GM21381 (cell line): ENCODE measurements around the gene TRAPPC10.
A peak's percentile ranks its signal among the peaks of the same experiment; 100 is the strongest.

Experiments used
- ATAC-seq: cut with Tn5 transposase; IDR thresholded peaks from one replicate; pipeline ENCODE4 v1.9.1; 2021; ENCODE audit warnings: mild to moderate bottlenecking, moderate library complexity; ENCODE audit not compliant: unreplicated experiment

The TRAPPC10 gene

GRCh38 chr21:44002511-44002910 lies 9.6 kb upstream of the TRAPPC10 start:
- no peak for ATAC-seq

- no peak for ATAC-seq
Measured at GRCh38 chr21:44003307-44003966, 8.7 kb upstream of the TRAPPC10 start.

- ATAC-seq: no peak
Measured at GRCh38 chr21:44005071-44005470, 7.0 kb upstream of the TRAPPC10 start.

GRCh38 chr21:44005593-44005992 lies 6.5 kb upstream of the TRAPPC10 start:
- no peak for ATAC-seq

- ATAC-seq: no peak
Measured at GRCh38 chr21:44006017-44006619, 6.0 kb upstream of the TRAPPC10 start.

GRCh38 chr21:44006656-44007055 lies 5.5 kb upstream of the TRAPPC10 start:
- no peak for ATAC-seq

GRCh38 chr21:44010429-44010828 lies 1.7 kb upstream of the TRAPPC10 start:
- no peak for ATAC-seq

- no peak for ATAC-seq
Measured at GRCh38 chr21:44011123-44011522, 986 bp upstream of the TRAPPC10 start.

- peak; percentile 57 for ATAC-seq
Measured at GRCh38 chr21:44012474-44013379, 618 bp downstream of the TRAPPC10 start.

- no peak for ATAC-seq
Measured at GRCh38 chr21:44013380-44014088, 1.4 kb downstream of the TRAPPC10 start.

- no peak for ATAC-seq
Measured at GRCh38 chr21:44017601-44018000, 5.5 kb downstream of the TRAPPC10 start.

GRCh38 chr21:44018127-44018526 lies 6.0 kb downstream of the TRAPPC10 start:
- ATAC-seq: no peak

GRCh38 chr21:44018813-44019567 lies 6.9 kb downstream of the TRAPPC10 start:
- no peak for ATAC-seq

GRCh38 chr21:44019568-44019958 lies 7.5 kb downstream of the TRAPPC10 start:
- no peak for ATAC-seq

- ATAC-seq: no peak
Measured at GRCh38 chr21:44020551-44020950, 8.4 kb downstream of the TRAPPC10 start.

GRCh38 chr21:44021064-44021463 lies 9.0 kb downstream of the TRAPPC10 start:
- no peak for ATAC-seq

- ATAC-seq: no peak
Measured at GRCh38 chr21:44024257-44024656, 12.1 kb downstream of the TRAPPC10 start.

- ATAC-seq: no peak
Measured at GRCh38 chr21:44024887-44025353, 12.8 kb downstream of the TRAPPC10 start.

GRCh38 chr21:44027607-44028286 lies 15.6 kb downstream of the TRAPPC10 start:
- no peak for ATAC-seq

GRCh38 chr21:44028287-44028659 lies 16.2 kb downstream of the TRAPPC10 start:
- ATAC-seq: no peak
